ENCODE measurements around the gene TP53BP1.

The TP53BP1 gene

GRCh38 chr15:43514241-43515057 is 21.5 kb upstream of the TP53BP1 start:
- Mint-ChIP-seq H3K9me3 (no peaks in the 10 kb centered on the region), H3K27me3 (peaks cover 28% of the 10 kb centered on the region), H3K27ac (no peak overlapping the region), H3K4me3 (no peak overlapping the region), H3K36me3 (ENCODE audit: low read depth) (peaks cover 4% of the 10 kb centered on the region), H3K4me1 (ENCODE audit: low read depth) (peaks cover 54% of the 10 kb centered on the region)
- DNase-seq, result no peak

DNA sequence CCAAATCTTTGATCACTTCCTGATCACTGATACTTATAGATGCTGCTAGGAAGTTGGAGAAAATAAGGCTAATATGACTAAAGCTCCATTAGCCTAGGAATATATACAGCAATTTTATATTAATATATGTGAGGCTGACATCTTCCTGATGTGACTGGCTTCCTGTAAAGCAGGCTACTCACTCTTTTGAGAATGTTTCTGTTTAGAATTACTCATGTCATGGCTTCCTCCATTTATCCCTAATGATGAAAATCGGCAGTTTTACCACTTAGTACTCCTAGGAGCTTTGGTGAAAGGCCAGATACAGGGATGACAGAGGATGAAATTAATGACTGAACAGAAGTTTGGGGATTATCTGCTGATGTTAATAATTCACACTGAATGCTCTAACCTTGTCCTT is 20.6 kb upstream of the TP53BP1 start:
- Mint-ChIP-seq H3K4me1 (ENCODE audit: low read depth) (peaks cover 53% of the 10 kb centered on the region), H3K36me3 (ENCODE audit: low read depth) (peaks cover 4% of the 10 kb centered on the region), H3K27ac (peak overlapping the region; percentile 51), H3K9me3 (no peaks in the 10 kb centered on the region), H3K27me3 (peaks cover 20% of the 10 kb centered on the region), H3K4me3 (no peak overlapping the region)
- DNase-seq, result no peak

DNA sequence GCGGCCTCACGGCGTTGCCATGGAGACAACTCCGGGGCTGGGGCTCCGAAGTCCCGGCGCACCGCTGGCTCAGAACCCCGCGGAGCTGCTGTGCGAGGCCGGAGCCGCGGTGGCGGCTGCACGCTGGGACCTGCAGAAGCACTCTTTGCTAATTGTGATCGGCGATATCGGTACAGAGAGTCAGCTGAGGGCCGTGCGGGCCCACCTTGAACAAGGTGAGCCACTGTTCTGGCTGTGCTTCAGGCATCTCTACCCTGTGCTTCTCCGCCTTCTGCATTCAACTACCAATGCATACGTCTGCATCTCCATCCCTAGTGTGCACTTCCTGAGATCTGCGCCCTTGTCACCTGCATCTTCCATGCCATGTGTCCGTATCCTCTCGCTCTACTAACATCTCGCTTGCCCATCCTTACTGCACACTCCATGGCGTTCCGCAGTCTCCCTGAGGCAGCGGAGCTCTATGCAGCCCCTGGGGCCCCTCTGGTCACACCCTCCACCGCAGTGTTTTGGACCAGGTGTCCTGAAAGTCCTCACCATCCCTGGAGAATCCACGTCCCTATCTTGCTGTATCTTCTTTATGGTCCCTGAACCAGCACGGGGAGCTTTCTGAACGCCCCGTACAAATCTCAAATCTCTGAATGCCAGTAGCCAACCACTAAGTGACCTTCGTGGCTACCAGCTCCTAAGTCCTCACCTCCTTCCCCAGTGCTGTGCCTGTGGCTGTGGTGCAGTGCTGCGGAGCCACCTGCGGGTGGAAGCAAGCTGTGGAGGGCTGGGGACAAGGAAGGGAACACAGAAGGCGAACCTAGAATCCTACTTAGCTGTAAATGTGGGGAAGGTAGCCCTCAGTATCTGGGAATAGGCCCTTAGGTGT is 18.3 kb upstream of the TP53BP1 start:
- H3K4me1 Mint-ChIP-seq (ENCODE audit: low read depth), result peaks cover 38% of the 10 kb centered on the region
- H3K36me3 Mint-ChIP-seq (ENCODE audit: low read depth), result peaks cover 4% of the 10 kb centered on the region
- H3K27me3 Mint-ChIP-seq, result peaks cover 2% of the 10 kb centered on the region
- H3K4me3 Mint-ChIP-seq, result peak overlapping the region; percentile 86
- H3K27ac Mint-ChIP-seq, result peak overlapping the region; percentile 95
- H3K9me3 Mint-ChIP-seq, result no peaks in the 10 kb centered on the region
- peak; percentile 39 for DNase-seq

DNA sequence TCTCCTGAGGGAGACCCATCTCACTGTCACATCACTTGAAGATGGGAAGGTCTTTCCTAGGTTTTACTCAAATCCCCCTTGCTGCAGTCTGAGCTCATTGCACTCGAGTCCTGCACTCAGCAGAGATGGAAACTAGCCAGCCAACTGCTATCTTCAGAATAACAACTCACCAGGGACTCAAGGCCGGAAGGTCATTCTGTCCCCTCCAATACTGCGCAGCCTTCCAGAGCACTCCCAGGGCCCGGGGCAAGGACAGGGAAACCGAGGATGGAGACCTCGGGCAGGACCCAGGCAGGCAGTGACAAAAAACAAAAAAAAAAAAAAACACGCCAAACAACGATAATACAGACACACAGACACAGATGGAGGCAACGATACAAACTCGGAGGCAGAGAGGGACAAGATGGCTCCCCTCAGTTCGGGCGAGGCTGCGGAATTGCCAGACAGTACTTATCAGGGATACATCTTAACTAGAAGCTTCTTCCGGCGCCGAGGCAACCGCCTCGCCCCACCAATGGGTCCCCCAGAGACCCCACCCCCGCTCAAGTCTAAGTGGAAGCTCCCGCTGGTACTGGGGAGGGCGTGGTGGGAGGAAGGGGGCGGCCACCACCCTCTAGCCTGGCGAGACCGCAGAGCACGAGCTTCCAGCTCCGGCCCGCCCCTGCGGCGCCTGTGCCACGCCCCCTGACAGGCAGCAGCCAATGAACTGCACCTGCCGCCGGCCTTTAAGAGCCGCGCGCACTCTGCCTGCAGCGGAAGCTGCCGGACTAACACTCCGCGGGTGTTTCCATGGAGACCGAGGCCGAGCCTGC is 17.4 kb upstream of the TP53BP1 start:
- Mint-ChIP-seq H3K9me3 (no peaks in the 10 kb centered on the region), H3K4me3 (peak overlapping the region; percentile 86), H3K36me3 (ENCODE audit: low read depth) (peaks cover 4% of the 10 kb centered on the region), H3K4me1 (ENCODE audit: low read depth) (peaks cover 37% of the 10 kb centered on the region), H3K27me3 (no peaks in the 10 kb centered on the region), H3K27ac (peak overlapping the region; percentile 95)
- DNase-seq, result peak; percentile 96

GRCh38 chr15:43509660-43510199 is 16.8 kb upstream of the TP53BP1 start:
- Mint-ChIP-seq H3K4me1 (ENCODE audit: low read depth) (peaks cover 37% of the 10 kb centered on the region), H3K36me3 (ENCODE audit: low read depth) (peaks cover 4% of the 10 kb centered on the region)
- no peak for DNase-seq

DNA sequence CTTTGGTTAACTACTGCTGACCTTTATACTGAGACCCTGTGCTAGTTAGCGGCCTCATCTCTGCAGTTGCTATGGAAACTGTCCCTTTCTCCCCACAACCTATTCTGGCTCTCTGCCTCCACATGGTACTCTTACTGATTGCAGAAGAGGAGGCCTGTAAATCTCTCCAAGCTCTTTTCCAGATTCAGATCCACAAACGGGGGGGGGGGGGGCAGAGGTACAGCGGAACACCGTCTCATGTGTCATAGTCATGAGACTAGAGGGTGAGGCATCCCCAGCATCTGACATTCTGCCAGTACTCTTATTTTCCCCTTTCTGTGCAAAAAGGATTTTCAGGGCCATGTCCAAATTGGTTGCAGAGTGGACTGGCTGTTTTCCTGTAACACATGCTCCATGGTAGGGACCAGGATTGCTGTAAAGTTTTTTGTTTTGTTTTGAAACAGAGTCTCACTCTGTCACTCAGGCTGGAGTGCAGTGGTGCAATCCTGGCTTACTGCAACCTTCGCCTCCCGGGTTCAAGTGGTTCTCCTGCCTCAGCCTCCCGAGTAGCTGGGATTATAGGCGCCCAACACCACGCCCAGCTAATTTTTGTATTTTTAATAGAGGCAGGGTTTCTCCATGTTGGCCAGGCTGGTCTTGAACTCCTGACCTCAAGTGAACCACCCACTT is 16.2 kb upstream of the TP53BP1 start:
- Mint-ChIP-seq H3K27me3 (no peaks in the 10 kb centered on the region), H3K27ac (no peak overlapping the region), H3K4me1 (ENCODE audit: low read depth) (peaks cover 31% of the 10 kb centered on the region), H3K9me3 (no peaks in the 10 kb centered on the region), H3K36me3 (ENCODE audit: low read depth) (peaks cover 4% of the 10 kb centered on the region), H3K4me3 (peak overlapping the region; percentile 86)
- DNase-seq, result no peak

More at GRCh38 chr15:43509660-43510199, 16.8 kb upstream of the TP53BP1 start:
- Mint-ChIP-seq H3K27me3 (no peaks in the 10 kb centered on the region), H3K4me3 (peak overlapping the region; percentile 86), H3K9me3 (no peaks in the 10 kb centered on the region), H3K27ac (peak overlapping the region; percentile 37)

GRCh38 chr15:43508421-43508820 is 15.5 kb upstream of the TP53BP1 start:
- Mint-ChIP-seq H3K27me3 (no peaks in the 10 kb centered on the region), H3K4me1 (ENCODE audit: low read depth) (peaks cover 24% of the 10 kb centered on the region), H3K27ac (no peak overlapping the region), H3K4me3 (no peak overlapping the region), H3K9me3 (no peaks in the 10 kb centered on the region), H3K36me3 (ENCODE audit: low read depth) (peaks cover 4% of the 10 kb centered on the region)
- DNase-seq, result no peak

DNA sequence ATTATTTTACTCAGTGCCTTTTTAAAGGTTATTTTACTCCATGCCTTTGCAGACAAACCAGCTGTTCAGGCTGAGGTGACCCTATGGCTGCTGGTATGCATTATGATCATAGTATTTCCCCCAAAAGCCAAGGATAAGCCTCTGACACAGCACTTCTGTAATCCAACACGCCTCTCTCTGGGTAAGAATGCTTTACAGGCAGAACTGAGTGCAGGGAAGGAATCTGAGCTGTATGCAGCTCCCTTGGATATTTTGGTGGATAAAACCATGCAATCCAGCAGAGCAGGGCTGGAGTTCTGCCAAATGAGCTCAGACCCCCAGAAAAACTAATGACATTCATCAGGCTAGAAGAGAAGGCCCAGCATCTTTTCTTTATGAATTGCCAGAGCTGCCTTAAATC is 12.8 kb upstream of the TP53BP1 start:
- DNase-seq, result no peak
- Mint-ChIP-seq H3K4me1 (ENCODE audit: low read depth) (peaks cover 14% of the 10 kb centered on the region), H3K27me3 (no peaks in the 10 kb centered on the region), H3K9me3 (no peaks in the 10 kb centered on the region), H3K27ac (no peak overlapping the region), H3K36me3 (ENCODE audit: low read depth) (peaks cover 4% of the 10 kb centered on the region), H3K4me3 (no peak overlapping the region)

- H3K4me1 Mint-ChIP-seq (ENCODE audit: low read depth), result peaks cover 5% of the 10 kb centered on the region
- H3K9me3 Mint-ChIP-seq, result no peaks in the 10 kb centered on the region
- no peaks in the 10 kb centered on the region for H3K36me3 Mint-ChIP-seq (ENCODE audit: low read depth)
These were observed 6.7 kb upstream of the TP53BP1 start for GRCh38 chr15:43499635-43500034.

DNA sequence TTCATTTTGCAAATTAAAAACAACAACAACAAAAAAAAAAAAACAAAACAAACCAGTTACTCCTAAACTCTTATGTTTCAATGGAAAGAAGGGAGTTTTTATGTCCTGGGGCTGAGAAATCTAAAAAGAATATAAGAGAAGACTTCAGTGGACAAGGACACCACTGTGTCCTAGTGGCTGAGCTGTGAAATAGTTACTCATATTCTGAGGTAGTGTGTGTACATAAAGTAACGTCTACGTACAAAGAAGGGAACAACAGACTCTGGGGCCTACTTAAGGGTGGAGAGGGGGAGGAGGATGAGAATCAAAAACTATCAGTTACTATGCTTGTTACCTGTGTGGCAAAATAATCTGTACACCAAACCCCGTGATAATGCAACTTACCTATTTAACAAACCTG is 6.0 kb upstream of the TP53BP1 start:
- no peaks in the 10 kb centered on the region for H3K9me3 Mint-ChIP-seq
- DNase-seq, result no peak
- H3K4me3 Mint-ChIP-seq, result no peak overlapping the region
- peaks cover 8% of the 10 kb centered on the region for H3K4me1 Mint-ChIP-seq (ENCODE audit: low read depth)
- no peaks in the 10 kb centered on the region for H3K27me3 Mint-ChIP-seq
- no peaks in the 10 kb centered on the region for H3K36me3 Mint-ChIP-seq (ENCODE audit: low read depth)
- no peak overlapping the region for H3K27ac Mint-ChIP-seq

More at GRCh38 chr15:43499635-43500034, 6.7 kb upstream of the TP53BP1 start:
- Mint-ChIP-seq H3K27me3 (no peaks in the 10 kb centered on the region), H3K4me3 (no peak overlapping the region), H3K27ac (no peak overlapping the region)
- no peak for DNase-seq

GRCh38 chr15:43493703-43494472 is 932 bp upstream of the TP53BP1 start:
- Mint-ChIP-seq H3K27me3 (no peaks in the 10 kb centered on the region), H3K9me3 (no peaks in the 10 kb centered on the region), H3K36me3 (ENCODE audit: low read depth) (peaks cover 31% of the 10 kb centered on the region), H3K4me3 (peak overlapping the region; percentile 96), H3K27ac (peak overlapping the region; percentile 97), H3K4me1 (ENCODE audit: low read depth) (peaks cover 35% of the 10 kb centered on the region)
- no peak for DNase-seq

DNA sequence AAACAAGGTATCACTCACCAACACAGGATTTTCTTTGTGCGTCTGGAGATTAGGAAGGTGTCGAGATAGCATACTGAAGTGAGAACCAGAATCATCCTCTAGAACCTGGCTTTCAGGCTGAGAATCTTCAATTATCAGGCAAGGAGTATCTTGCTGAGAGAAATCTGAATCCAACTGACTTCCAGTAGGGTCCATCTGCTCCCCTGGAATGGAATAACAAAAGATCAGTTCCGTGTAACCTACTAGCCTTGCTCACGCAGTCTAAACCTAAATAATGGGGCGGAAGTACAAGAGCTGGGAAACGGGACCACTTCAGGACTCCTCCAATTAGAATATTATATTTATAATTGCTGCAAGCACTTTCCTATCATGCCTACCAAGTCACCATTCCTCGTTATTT is 690 bp downstream of the TP53BP1 start:
- Mint-ChIP-seq H3K27ac (peak overlapping the region; percentile 97), H3K4me1 (ENCODE audit: low read depth) (peaks cover 39% of the 10 kb centered on the region), H3K36me3 (ENCODE audit: low read depth) (peaks cover 46% of the 10 kb centered on the region), H3K4me3 (peak overlapping the region; percentile 96), H3K9me3 (no peaks in the 10 kb centered on the region), H3K27me3 (no peaks in the 10 kb centered on the region)
- DNase-seq, result no peak

DNA sequence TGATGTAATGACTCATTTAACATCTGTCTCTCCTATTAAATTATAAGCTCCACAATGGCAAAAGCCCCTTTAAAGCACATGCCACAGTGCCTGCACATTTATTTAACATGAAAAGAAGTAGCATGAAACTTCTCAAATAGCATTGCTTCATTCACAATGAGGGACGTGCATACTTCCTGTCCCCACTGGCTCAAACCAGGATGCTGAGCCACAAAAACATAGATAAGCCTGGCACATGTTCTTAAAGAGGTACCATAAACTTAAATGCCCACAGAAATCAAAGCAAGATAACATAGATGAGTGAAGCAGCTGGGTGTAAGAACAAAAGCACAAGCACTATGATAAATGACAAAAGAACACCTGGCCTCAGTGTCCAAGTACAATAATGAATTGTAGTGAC is 3.8 kb downstream of the TP53BP1 start:
- Mint-ChIP-seq H3K4me3 (no peak overlapping the region), H3K27ac (no peak overlapping the region), H3K9me3 (no peaks in the 10 kb centered on the region), H3K27me3 (no peaks in the 10 kb centered on the region), H3K36me3 (ENCODE audit: low read depth) (peaks cover 65% of the 10 kb centered on the region), H3K4me1 (ENCODE audit: low read depth) (peaks cover 37% of the 10 kb centered on the region)
- no peak for DNase-seq
